Brain microvascular endothelial cell (primary cell): ENCODE data around the gene TMCC1.
A peak's percentile ranks its signal among the peaks of the same experiment; 100 is the strongest.

ENCODE experiments used
- DNase-seq: peaks from one replicate; pipeline ENCODE4 v3.0.0-alpha.2; 2020
- H3K27ac ChIP-seq: fragments of 250-450 bp; sonication (Bioruptor Pico); 2 replicates; pipeline ENCODE4 v1.5.1; 2020; ENCODE audit warnings: mild to moderate bottlenecking, moderate library complexity
- H3K27me3 ChIP-seq: fragments of 250-450 bp; sonication (Bioruptor Pico); replicated peaks from 2 replicates; pipeline ENCODE4 v1.5.1; 2020; ENCODE audit warnings: mild to moderate bottlenecking
- H3K36me3 ChIP-seq: fragments of 250-450 bp; sonication (Bioruptor Pico); replicated peaks from 2 replicates; pipeline ENCODE4 v1.5.1; 2020; ENCODE audit warnings: mild to moderate bottlenecking
- H3K4me3 ChIP-seq: 2 replicates; pipeline ENCODE4 v1.5.1; 2011; ENCODE audit warnings: low read depth, mild to moderate bottlenecking, control low read depth, low read length, moderate library complexity
- in situ Hi-C: cut with HindIII; loops from 2 replicates; pipeline ENCODE4 v1.10.0; 2017; ENCODE audit warnings: low sequenced_read_pairs, low pct_ligation_motif_present
- TF ChIP-seq, protein P1 (sequence below): IDR thresholded peaks from 2 replicates; pipeline ENCODE4 v1.5.1; 2011; ENCODE audit warnings: low read depth, mild to moderate bottlenecking, moderate library complexity, low read length, control low read depth, inconsistent platforms; ENCODE audit errors: missing control alignments

Gene TMCC1

DNA sequence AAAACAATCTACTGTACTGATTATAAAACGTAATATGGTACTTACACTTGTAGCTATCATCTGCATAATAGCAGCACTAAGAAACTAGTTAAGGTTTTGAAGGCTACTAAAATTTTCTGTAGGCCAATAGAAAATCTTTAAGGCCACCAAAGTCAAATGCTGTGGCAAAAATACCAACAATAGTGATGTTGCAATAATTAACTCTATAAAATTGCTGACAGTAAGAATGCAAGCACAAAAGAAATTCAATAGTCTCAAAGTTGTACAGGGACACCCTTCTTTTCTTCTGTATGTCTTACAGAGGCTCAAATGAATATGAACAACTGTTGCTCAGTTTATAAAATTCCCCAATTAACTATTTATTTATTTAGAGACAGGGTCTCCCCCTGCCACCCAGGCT is 62.0 kb downstream of the TMCC1 start:
- Histone ChIP-seq H3K27ac (no peak overlapping the region), H3K27me3 (no peaks in the 10 kb centered on the region), H3K4me3 (no peak overlapping the region), H3K36me3 (no peaks in the 10 kb centered on the region)
- no peak for DNase-seq
- in situ Hi-C loops: loop anchor here (25.0 kb wide), 1 partner anchor 194 kb away; no protein-coding TSS in a partner anchor
- TF ChIP-seq, protein P1, sequence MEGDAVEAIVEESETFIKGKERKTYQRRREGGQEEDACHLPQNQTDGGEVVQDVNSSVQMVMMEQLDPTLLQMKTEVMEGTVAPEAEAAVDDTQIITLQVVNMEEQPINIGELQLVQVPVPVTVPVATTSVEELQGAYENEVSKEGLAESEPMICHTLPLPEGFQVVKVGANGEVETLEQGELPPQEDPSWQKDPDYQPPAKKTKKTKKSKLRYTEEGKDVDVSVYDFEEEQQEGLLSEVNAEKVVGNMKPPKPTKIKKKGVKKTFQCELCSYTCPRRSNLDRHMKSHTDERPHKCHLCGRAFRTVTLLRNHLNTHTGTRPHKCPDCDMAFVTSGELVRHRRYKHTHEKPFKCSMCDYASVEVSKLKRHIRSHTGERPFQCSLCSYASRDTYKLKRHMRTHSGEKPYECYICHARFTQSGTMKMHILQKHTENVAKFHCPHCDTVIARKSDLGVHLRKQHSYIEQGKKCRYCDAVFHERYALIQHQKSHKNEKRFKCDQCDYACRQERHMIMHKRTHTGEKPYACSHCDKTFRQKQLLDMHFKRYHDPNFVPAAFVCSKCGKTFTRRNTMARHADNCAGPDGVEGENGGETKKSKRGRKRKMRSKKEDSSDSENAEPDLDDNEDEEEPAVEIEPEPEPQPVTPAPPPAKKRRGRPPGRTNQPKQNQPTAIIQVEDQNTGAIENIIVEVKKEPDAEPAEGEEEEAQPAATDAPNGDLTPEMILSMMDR: no peak

DNA sequence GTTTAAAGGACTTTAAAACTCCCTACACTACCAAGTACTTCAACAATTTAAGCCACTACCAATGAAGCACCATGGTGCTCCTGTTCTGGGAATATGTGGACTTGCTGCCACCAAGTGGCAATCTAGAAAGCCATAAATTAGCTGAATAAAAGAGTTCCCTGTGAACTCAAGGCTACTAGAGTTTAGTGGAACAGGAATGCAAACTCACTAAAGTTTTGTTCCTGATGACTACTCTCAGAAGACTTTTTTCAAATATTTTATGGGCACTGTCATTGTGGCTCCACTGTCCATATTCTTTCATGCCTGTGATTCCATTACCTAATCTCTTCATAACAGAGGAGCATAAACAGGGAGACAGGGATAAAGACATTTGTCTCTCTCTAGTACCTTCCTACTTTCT is 63.9 kb downstream of the TMCC1 start:
- Histone ChIP-seq H3K36me3 (no peaks in the 10 kb centered on the region), H3K4me3 (no peak overlapping the region), H3K27ac (peak overlapping the region; percentile 73), H3K27me3 (no peaks in the 10 kb centered on the region)
- TF ChIP-seq, protein P1: peak; percentile 77
- DNase-seq: peak; percentile 86
- in situ Hi-C loops: loop anchor here (25.0 kb wide), 1 partner anchor 192 kb away; no protein-coding TSS in a partner anchor

DNA sequence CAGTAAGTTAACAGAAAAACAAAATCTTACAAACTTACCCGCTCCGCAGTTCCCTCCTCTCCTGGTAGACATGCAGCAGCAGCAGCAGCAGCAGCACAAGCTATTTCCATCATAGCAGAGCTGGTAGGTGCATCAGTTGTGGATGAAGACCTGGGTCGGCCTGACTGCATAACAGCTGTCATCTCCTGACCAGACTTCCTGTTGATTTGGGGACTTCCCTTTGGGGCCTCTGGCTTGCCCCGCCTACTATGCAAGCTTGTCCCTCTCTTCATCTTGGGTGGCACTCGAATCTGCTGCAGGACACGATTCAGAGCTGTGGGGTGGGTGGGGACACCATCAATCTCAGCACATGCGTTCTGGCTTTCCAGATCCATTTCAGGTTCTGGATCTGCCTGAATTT is 65.7 kb downstream of the TMCC1 start:
- no peak for DNase-seq
- Histone ChIP-seq H3K27ac (no peak overlapping the region), H3K27me3 (no peaks in the 10 kb centered on the region), H3K36me3 (no peaks in the 10 kb centered on the region), H3K4me3 (no peak overlapping the region)
- TF ChIP-seq, protein P1: no peak
- in situ Hi-C loops: loop anchor here (25.0 kb wide), 1 partner anchor 190 kb away; no protein-coding TSS in a partner anchor

DNA sequence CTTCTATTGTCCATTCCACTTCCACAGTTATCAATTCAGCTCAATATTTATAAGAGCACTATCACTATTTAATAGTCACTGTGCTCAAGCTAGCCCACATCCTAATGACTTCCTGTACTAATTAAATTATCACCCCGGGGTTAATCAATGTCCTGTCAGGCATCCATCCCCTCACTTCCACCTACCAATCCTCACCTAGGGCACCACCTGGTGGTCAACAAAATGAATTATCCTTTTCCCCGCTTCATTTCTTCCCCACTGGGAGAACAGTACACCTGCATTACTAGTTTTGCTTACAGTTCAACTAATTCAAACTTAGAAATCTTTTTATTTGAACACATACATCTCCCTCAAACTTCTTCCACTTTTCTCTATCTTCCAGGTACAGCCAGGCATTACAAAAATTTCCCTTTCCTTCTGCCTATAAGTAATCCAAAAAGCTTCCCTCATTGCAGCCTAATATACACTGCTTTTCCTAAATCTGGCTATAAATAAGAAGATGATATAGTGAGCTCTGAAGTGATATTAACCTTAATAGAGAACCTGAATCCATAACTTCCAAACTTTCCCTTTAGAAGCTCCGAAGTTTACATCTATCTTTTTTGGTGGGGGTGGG is 68.5 kb downstream of the TMCC1 start:
- Histone ChIP-seq H3K27me3 (no peaks in the 10 kb centered on the region), H3K36me3 (no peaks in the 10 kb centered on the region), H3K27ac (no peak overlapping the region), H3K4me3 (no peak overlapping the region)
- TF ChIP-seq, protein P1: peak; percentile 70
- DNase-seq: no peak
- in situ Hi-C loops: loop anchor here (25.0 kb wide), 1 partner anchor 188 kb away; no protein-coding TSS in a partner anchor

DNA sequence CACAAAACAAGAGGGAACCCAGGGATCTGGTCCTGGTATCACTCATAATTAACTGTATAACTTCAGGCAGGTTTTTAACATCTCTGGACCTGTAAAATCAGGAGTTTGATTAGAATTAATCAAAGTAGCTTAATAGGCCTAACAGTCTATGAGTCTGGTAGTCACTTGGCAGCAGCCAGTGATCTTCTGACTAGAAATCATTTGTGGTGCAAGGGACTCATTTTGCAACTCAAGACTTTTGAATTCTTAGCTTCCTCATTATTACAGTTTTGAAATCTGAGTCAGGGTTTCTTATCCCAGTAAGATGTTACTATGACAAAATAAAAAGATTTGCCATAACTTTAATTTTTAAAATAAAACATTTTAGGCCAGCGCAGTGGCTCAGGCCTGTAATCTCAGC is 70.8 kb downstream of the TMCC1 start:
- TF ChIP-seq, protein P1: no peak
- Histone ChIP-seq H3K27ac (no peak overlapping the region), H3K27me3 (no peaks in the 10 kb centered on the region), H3K4me3 (no peak overlapping the region), H3K36me3 (no peaks in the 10 kb centered on the region)
- DNase-seq: no peak
- in situ Hi-C loops: no loop called here

DNA sequence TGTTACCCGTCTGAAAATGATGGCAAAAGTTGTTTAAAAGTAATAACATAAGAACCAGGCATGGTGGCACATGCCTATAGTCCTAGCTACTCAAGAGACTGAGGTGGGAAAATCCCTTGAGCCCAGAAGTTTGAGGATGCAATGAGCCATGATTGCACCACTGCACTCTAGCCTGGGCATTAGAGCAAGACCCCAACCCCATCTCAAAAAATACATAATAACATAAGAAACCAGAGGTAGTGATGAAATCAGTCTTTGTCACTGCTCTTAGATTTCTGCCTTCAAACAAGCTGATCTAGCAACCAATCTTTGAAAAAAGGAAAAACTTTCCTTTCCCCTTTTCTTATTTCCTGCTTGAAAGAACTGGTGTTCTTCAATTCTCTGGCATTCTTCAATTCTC is 71.3 kb downstream of the TMCC1 start:
- in situ Hi-C loops: no loop called here
- DNase-seq: no peak
- no peak overlapping the region for H3K27ac ChIP-seq
- TF ChIP-seq, protein P1: no peak
- no peaks in the 10 kb centered on the region for H3K36me3 ChIP-seq
- H3K4me3 ChIP-seq: no peak overlapping the region
- H3K27me3 ChIP-seq: no peaks in the 10 kb centered on the region
